Chondrocyte (in vitro differentiated cells): ENCODE measurements around the gene ITM2C. TPM values are rescaled to one million over a fixed set of nuclear protein-coding genes. Genes with fewer than 3 reads are reported as not detected.

Source experiments
- DNase-seq: peaks from one replicate; pipeline ENCODE4 v3.0.0; 2021; ENCODE audit warnings: mixed read lengths, low spot score
- H3K27ac Mint-ChIP-seq: one replicate; pipeline ENCODE4 v1.8.0; 2021; ENCODE audit warnings: mild to moderate bottlenecking, moderate library complexity, mixed read lengths; ENCODE audit not compliant: unreplicated experiment
- H3K27me3 Mint-ChIP-seq: 2 replicates; pipeline ENCODE4 v1.8.0; 2021; ENCODE audit warnings: low read depth, mixed read lengths
- H3K36me3 Mint-ChIP-seq: 2 replicates; pipeline ENCODE4 v1.8.0; 2021; ENCODE audit warnings: low read depth, mixed read lengths
- H3K4me1 Mint-ChIP-seq: 2 replicates; pipeline ENCODE4 v1.8.0; 2021; ENCODE audit warnings: low read depth, mild to moderate bottlenecking, mixed read lengths
- H3K4me3 Mint-ChIP-seq: one replicate; pipeline ENCODE4 v1.8.0; 2021; ENCODE audit warnings: mild to moderate bottlenecking, moderate library complexity, mixed read lengths; ENCODE audit not compliant: unreplicated experiment
- H3K9me3 Mint-ChIP-seq: 2 replicates; pipeline ENCODE4 v1.8.0; 2021; ENCODE audit warnings: low read depth, mixed read lengths
- long read RNA-seq: library from polyadenylated mRNA; stranded (forward); transcript quantifications from one replicate; pipeline ENCODE4 v2.0.0, GENCODE V29; 2021
- total RNA-seq: library from RNA; stranded (reverse); gene quantifications from 3 replicates; pipeline ENCODE4 v1.2.1, GENCODE V29; 2021
- TF ChIP-seq, protein P1 (sequence below): fragments of 200-600 bp; sonication (generic); IDR thresholded peaks from 2 replicates; pipeline ENCODE4 v1.5.0; 2021; ENCODE audit warnings: antibody characterized with exemption, mild to moderate bottlenecking, moderate library complexity

ITM2C gene, protein sequence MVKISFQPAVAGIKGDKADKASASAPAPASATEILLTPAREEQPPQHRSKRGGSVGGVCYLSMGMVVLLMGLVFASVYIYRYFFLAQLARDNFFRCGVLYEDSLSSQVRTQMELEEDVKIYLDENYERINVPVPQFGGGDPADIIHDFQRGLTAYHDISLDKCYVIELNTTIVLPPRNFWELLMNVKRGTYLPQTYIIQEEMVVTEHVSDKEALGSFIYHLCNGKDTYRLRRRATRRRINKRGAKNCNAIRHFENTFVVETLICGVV
- 114 to 215 TPM (median 208 TPM) in 3 replicates for total RNA-seq
- long read RNA-seq, transcript ITM2C-203 (5 exons, 1,889 nt), result minor isoform, 7 of 338 reads
- long read RNA-seq, transcript ITM2C-202 (6 exons, 2,078 nt), result major isoform, 296 of 338 reads
- long read RNA-seq, transcript ITM2C-210 (1 exons, 501 nt), result minor isoform, 6 of 338 reads
- long read RNA-seq, partial matches to known transcripts, result 7 of 338 reads
- long read RNA-seq, other reads (novel, unspliced or antisense), result 21 of 338 reads

DNA sequence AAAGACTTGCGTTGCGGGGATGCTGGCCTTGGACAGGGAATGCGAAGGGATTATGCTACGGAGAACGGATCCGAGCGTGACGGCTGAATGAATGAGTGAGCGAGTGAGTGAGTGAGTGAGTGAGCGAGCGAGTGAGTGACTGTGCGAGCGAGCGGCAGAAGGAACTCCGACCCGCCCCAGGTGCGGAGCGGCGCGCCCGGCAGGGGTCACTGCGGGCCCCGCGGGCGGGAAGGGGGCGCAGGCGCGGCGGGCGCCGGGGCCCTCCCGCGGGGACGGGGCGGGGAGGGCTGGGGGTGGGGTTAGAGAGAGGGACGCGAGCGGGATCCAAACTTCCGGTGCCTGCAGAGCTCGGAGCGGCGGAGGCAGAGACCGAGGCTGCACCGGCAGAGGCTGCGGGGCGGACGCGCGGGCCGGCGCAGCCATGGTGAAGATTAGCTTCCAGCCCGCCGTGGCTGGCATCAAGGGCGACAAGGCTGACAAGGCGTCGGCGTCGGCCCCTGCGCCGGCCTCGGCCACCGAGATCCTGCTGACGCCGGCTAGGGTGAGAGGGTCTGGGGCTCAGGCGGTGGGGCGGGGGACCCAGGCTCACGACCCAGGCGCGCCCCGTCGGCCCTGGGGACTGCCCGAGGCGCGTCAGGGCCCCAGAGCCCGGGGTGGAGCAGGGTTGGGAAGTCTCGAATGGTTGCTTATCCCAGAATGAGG, at the start of gene ITM2C:
TSS of gene ITM2C (plus strand) at position 338 of the 702 bp plus-strand sequence. CDS start at position 422, 84 bp downstream.
- Mint-ChIP-seq H3K4me3 (peak within 1 kb of the TSS; percentile 87), H3K4me1 (peaks cover 41% of the 10 kb centered on the region), H3K36me3 (no peaks in the 10 kb centered on the region), H3K27ac (peak within 1 kb of the TSS; percentile 85), H3K27me3 (peaks cover 3% of the 10 kb centered on the region), H3K9me3 (no peaks in the 10 kb centered on the region)
- no peak for DNase-seq
- TF ChIP-seq, protein P1, sequence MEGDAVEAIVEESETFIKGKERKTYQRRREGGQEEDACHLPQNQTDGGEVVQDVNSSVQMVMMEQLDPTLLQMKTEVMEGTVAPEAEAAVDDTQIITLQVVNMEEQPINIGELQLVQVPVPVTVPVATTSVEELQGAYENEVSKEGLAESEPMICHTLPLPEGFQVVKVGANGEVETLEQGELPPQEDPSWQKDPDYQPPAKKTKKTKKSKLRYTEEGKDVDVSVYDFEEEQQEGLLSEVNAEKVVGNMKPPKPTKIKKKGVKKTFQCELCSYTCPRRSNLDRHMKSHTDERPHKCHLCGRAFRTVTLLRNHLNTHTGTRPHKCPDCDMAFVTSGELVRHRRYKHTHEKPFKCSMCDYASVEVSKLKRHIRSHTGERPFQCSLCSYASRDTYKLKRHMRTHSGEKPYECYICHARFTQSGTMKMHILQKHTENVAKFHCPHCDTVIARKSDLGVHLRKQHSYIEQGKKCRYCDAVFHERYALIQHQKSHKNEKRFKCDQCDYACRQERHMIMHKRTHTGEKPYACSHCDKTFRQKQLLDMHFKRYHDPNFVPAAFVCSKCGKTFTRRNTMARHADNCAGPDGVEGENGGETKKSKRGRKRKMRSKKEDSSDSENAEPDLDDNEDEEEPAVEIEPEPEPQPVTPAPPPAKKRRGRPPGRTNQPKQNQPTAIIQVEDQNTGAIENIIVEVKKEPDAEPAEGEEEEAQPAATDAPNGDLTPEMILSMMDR, result peak; percentile 74

DNA sequence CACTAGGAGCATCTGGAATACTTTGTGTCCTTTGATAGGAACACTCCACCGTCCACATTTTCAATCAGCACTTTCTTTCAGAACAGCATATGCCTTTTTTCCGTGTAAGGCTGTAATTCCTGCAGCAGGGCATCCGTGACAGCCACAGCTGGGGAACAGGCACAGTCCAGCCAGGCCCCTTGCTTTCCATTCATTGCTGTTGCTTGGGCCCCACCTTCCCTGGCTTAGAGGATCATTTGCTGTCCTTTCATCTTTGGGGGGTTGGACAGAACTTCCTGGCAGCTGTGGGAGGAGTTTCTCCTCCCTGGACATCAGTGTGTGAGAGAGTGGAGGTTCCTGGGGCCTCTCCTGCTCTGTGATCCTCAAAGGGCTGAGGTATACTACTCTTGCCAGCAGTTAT, 49.7 kb upstream of the ITM2C start:
- Mint-ChIP-seq H3K36me3 (peaks cover 15% of the 10 kb centered on the region), H3K9me3 (no peaks in the 10 kb centered on the region), H3K4me3 (no peak overlapping the region), H3K27me3 (no peaks in the 10 kb centered on the region), H3K4me1 (no peaks in the 10 kb centered on the region), H3K27ac (no peak overlapping the region)
- DNase-seq, result no peak
- TF ChIP-seq, protein P1, result no peak

DNA sequence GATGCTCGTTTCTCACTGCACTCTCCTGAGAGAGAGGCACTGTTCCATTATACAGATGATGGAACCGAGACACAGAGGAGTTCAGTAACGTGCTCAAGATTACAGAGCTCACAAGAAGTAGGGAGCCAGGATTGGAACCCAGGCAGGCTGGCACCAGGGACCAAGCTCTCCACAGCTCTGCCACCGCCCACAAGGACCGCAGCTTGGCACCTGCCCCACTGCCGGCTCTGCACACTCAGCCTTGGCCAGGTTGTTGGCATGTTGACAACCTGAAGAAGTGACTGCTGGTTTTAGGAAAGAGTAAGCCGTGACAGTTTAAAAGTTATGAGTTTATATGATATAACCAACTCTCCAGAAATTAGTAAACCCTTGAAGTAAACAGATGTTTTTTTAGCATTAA, 48.0 kb upstream of the ITM2C start:
- Mint-ChIP-seq H3K36me3 (peaks cover 12% of the 10 kb centered on the region), H3K4me3 (no peak overlapping the region), H3K27ac (no peak overlapping the region), H3K9me3 (no peaks in the 10 kb centered on the region), H3K4me1 (no peaks in the 10 kb centered on the region), H3K27me3 (no peaks in the 10 kb centered on the region)
- DNase-seq, result no peak
- TF ChIP-seq, protein P1, result no peak

DNA sequence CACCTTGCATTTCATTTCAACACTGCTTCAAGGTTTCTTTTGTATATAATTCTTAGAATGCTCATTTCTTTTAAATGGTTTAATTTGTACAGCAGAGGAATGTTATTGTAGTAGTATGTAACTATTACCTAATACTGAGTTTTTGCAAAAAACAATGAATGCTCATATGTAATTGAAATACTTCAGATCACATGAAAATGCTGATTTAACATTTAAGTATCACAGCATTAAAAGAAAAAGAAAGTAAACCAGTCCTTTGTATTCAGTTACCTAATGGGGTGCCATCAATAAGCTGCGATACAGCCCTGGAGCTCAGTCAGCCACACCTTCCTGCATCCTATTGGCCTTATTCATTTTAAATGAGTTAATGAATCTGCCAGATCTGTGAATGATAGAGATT, 45.3 kb upstream of the ITM2C start:
- no peaks in the 10 kb centered on the region for H3K27me3 Mint-ChIP-seq
- H3K4me3 Mint-ChIP-seq, result no peak overlapping the region
- H3K9me3 Mint-ChIP-seq, result no peaks in the 10 kb centered on the region
- TF ChIP-seq, protein P1, result no peak
- no peak overlapping the region for H3K27ac Mint-ChIP-seq
- H3K4me1 Mint-ChIP-seq, result peaks cover 2% of the 10 kb centered on the region
- DNase-seq, result no peak
- peaks cover 12% of the 10 kb centered on the region for H3K36me3 Mint-ChIP-seq

DNA sequence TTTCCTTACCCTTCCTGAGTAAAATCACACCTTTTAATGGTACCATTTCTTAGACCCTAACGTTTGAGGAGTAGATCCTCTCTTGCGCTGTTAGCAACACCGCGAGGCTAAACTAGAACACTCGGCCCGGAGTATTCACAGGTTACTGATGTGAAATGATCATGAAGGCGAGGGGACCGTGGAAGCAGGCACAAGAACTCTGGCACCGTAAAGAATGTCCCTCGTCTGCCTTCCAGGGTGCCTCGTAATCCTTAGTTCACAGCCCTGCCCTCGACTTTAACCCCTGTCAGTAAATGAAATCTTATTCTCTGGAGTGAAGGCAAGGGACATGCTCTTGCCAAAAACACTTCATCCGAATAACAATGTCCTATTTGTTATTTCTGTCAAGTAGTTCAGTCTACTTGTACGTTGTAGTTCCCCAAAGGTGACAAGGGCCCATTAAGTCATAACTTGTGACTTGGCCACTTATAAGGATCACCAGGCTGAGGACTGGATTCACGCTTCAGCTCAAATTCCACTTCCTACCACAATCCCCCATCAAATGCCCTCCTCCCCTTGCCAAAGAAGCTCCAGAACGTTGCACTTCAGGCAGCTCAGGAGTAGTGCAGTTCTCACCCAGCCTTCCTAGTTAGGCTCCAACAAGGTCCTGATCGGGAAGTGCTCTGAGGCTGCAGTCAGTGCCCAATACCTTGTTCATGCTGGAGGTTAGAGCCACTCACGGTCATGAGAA, 43.3 kb upstream of the ITM2C start:
- Mint-ChIP-seq H3K9me3 (no peaks in the 10 kb centered on the region), H3K27ac (no peak overlapping the region), H3K36me3 (peaks cover 12% of the 10 kb centered on the region), H3K27me3 (peaks cover 1% of the 10 kb centered on the region), H3K4me1 (peaks cover 5% of the 10 kb centered on the region), H3K4me3 (no peak overlapping the region)
- no peak for DNase-seq
- TF ChIP-seq, protein P1, result no peak
